IPS-NIHi11 (cell line): ENCODE results near the gene COPA.
A peak's percentile ranks its signal among the peaks of the same experiment; 100 is the strongest.
"Not testable (repeated sequence)": the region's sequence is repeated elsewhere in the genome, so short reads cannot be mapped to it uniquely, and the experiment has no call there.

ENCODE experiments used
- DNase-seq: peaks from one replicate; pipeline ENCODE4 v3.0.0; 2012; ENCODE audit warnings: mixed read lengths, low spot score

COPA gene

GRCh38 chr1:160342953-160343869 is at the start of gene COPA, which contains the start of gene NCSTN:
COPA (minus strand) TSS chr1:160343250; CDS start chr1:160343170, 80 bp downstream.
NCSTN (plus strand) TSS chr1:160343383; CDS start chr1:160343397, 14 bp downstream.
- peak; percentile 93 for DNase-seq

GRCh38 chr1:160388406-160388805 is 45.4 kb upstream of the COPA start:
- DNase-seq, result not testable (repeated sequence)

- not testable (repeated sequence) for DNase-seq
These were observed 41.8 kb upstream of the COPA start for GRCh38 chr1:160384812-160385211.

GRCh38 chr1:160377585-160378206 is 34.6 kb upstream of the COPA start:
- DNase-seq, result no peak

- peak; percentile 76 for DNase-seq
These were observed 33.6 kb upstream of the COPA start for GRCh38 chr1:160376525-160377131.

GRCh38 chr1:160375788-160376524 is 32.9 kb upstream of the COPA start:
- peak; percentile 39 for DNase-seq

- DNase-seq, result peak; percentile 56
These were observed 31.5 kb upstream of the COPA start for GRCh38 chr1:160374306-160375110.

- DNase-seq, result no peak
These were observed 30.6 kb upstream of the COPA start for GRCh38 chr1:160373696-160374095.

GRCh38 chr1:160371756-160372155 is 28.7 kb upstream of the COPA start:
- DNase-seq, result no peak

GRCh38 chr1:160371346-160371631 is 28.2 kb upstream of the COPA start:
- DNase-seq, result no peak

- DNase-seq, result no peak
These were observed 27.7 kb upstream of the COPA start for GRCh38 chr1:160370561-160371345.

GRCh38 chr1:160369087-160369486 is 26.0 kb upstream of the COPA start:
- DNase-seq, result no peak

GRCh38 chr1:160367934-160368923 is 25.2 kb upstream of the COPA start:
- no peak for DNase-seq

GRCh38 chr1:160367516-160367900 is 24.5 kb upstream of the COPA start:
- no peak for DNase-seq

- DNase-seq, result peak; percentile 74
These were observed 23.9 kb upstream of the COPA start, which contains the start of gene NHLH1 for GRCh38 chr1:160366731-160367515. NHLH1 (plus strand) TSS chr1:160367071; CDS start chr1:160370732, 3,661 bp downstream.

GRCh38 chr1:160365325-160365724 is 22.3 kb upstream of the COPA start:
- DNase-seq, result no peak

- DNase-seq, result no peak
These were observed 21.1 kb upstream of the COPA start for GRCh38 chr1:160363951-160364735.

- no peak for DNase-seq
These were observed 20.0 kb upstream of the COPA start for GRCh38 chr1:160363010-160363409.
